Skeletal muscle satellite cell (primary cell): Measurements from ENCODE around the gene FNDC3B. TPM values are rescaled to one million over a fixed set of nuclear protein-coding genes. Genes with fewer than 3 reads are reported as not detected.

Experiments used
- H3K27me3 ChIP-seq: 2 replicates; pipeline ENCODE4 v1.7.0; 2013; ENCODE audit warnings: low read length; ENCODE audit not compliant: control insufficient read depth, insufficient read depth
- H3K36me3 ChIP-seq: 2 replicates; pipeline ENCODE4 v1.7.0; 2013; ENCODE audit warnings: mild to moderate bottlenecking, control low read depth, low read length; ENCODE audit not compliant: insufficient read depth
- H3K4me1 ChIP-seq: 2 replicates; pipeline ENCODE4 v1.7.0; 2013; ENCODE audit warnings: low read length; ENCODE audit not compliant: control insufficient read depth, insufficient read depth
- H3K4me2 ChIP-seq: 2 replicates; pipeline ENCODE4 v1.7.0; 2013; ENCODE audit warnings: mild to moderate bottlenecking, low read length
- H3K4me3 ChIP-seq: 2 replicates; pipeline ENCODE4 v1.7.0; 2013; ENCODE audit warnings: low read length
- H3K9ac ChIP-seq: 2 replicates; pipeline ENCODE4 v1.7.0; 2013; ENCODE audit warnings: mild to moderate bottlenecking, low read depth, low read length, moderate library complexity
- H3K9me3 ChIP-seq: replicated peaks from 2 replicates; pipeline ENCODE4 v1.7.0; 2013; ENCODE audit warnings: mild to moderate bottlenecking, control low read depth, low read length
- small RNA-seq: library from RNA; depleted of rRNA; stranded (forward); fragments of <200 nt; gene quantifications from one replicate; pipeline ENCODE3, GENCODE V24; 2012

Gene FNDC3B

GRCh38 chr3:172448661-172449465 is 409.5 kb downstream of the FNDC3B start:
- Histone ChIP-seq H3K9ac (no peak overlapping the region), H3K4me2 (no peak overlapping the region), H3K9me3 (no peaks in the 10 kb centered on the region), H3K4me1 (peaks cover under 1% of the 10 kb centered on the region), H3K27me3 (peaks cover 69% of the 10 kb centered on the region), H3K36me3 (no peaks in the 10 kb centered on the region), H3K4me3 (no peak overlapping the region)

- Histone ChIP-seq H3K4me2 (peak overlapping the region; percentile 65), H3K4me3 (no peak overlapping the region), H3K27me3 (peaks cover 68% of the 10 kb centered on the region), H3K4me1 (peaks cover 8% of the 10 kb centered on the region), H3K36me3 (no peaks in the 10 kb centered on the region), H3K9me3 (no peaks in the 10 kb centered on the region), H3K9ac (no peak overlapping the region)
Observed at GRCh38 chr3:172449466-172450149, 410.2 kb downstream of the FNDC3B start.

Small RNA genes lying within 50 kb of the gene (small RNA-seq; reads per million reads assigned to genes)
- not detected for gene RN7SL141P
